NCI-H748 (cell line): ENCODE measurements around the gene TTC21A.

Source experiments
- DNase-seq: peaks from one replicate; lab custom pipeline; 2025; ENCODE audit not compliant: unreplicated experiment; lab: John Stamatoyannopoulos, UW

Gene TTC21A

GRCh38 chr3:39115870-39116269 is 8.4 kb downstream of the TTC21A start:
- DNase-seq, result no peak

- DNase-seq, result no peak
Measured at GRCh38 chr3:39118079-39118478, 10.6 kb downstream of the TTC21A start.

GRCh38 chr3:39118931-39119660 is 11.6 kb downstream of the TTC21A start:
- DNase-seq, result no peak

GRCh38 chr3:39121621-39122020 is 14.1 kb downstream of the TTC21A start:
- DNase-seq, result no peak

- no peak for DNase-seq
Measured at GRCh38 chr3:39122813-39123212, 15.3 kb downstream of the TTC21A start.

- DNase-seq, result no peak
Measured at GRCh38 chr3:39124876-39125840, 17.7 kb downstream of the TTC21A start.

GRCh38 chr3:39125841-39126500 is 18.5 kb downstream of the TTC21A start:
- DNase-seq, result no peak

- no peak for DNase-seq
Measured at GRCh38 chr3:39126532-39127071, 19.1 kb downstream of the TTC21A start.

GRCh38 chr3:39127269-39127907 is 19.9 kb downstream of the TTC21A start:
- DNase-seq, result no peak

GRCh38 chr3:39127908-39128304 is 20.4 kb downstream of the TTC21A start:
- DNase-seq, result no peak

- DNase-seq, result no peak
Measured at GRCh38 chr3:39128951-39129350, 21.5 kb downstream of the TTC21A start.

- no peak for DNase-seq
Measured at GRCh38 chr3:39130026-39130425, 22.5 kb downstream of the TTC21A start.

GRCh38 chr3:39130693-39131265 is 23.3 kb downstream of the TTC21A start:
- no peak for DNase-seq

GRCh38 chr3:39132096-39133092 is 24.9 kb downstream of the TTC21A start:
- DNase-seq, result no peak

GRCh38 chr3:39133093-39133490 is 25.6 kb downstream of the TTC21A start:
- DNase-seq, result no peak

GRCh38 chr3:39133822-39134221 is 26.3 kb downstream of the TTC21A start:
- no peak for DNase-seq

- DNase-seq, result no peak
Measured at GRCh38 chr3:39134305-39134704, 26.8 kb downstream of the TTC21A start.

GRCh38 chr3:39135170-39135805 is 27.8 kb downstream of the TTC21A start:
- DNase-seq, result no peak
